ENCODE results near the gene ADK. TPM values are rescaled to one million over a fixed set of nuclear protein-coding genes. Genes with fewer than 3 reads are reported as not detected.

Gene ADK
- polyA plus RNA-seq, 1 donor (not counting 4 experiments of a cell fraction or from before 2014, with no cell fraction given): 139 TPM

GRCh38 chr10:74330646-74331045 is 179.6 kb downstream of the ADK start:
- Histone ChIP-seq H3K9me1 (ENCODE audit: control insufficient read depth, extremely low read depth, insufficient read depth, low read length) (no peaks in the 10 kb centered on the region), H3K27ac (ENCODE audit: control insufficient read depth, insufficient read depth, low read length) (no peak overlapping the region), H3K36me3 (ENCODE audit: control insufficient read depth in 2 of 2, extremely low read depth in 1 of 2, insufficient read depth in 2 of 2, low read length in 2 of 2) (peaks cover 5 to 7% of the 10 kb centered on the region in 2 experiments), H3K9me3 (ENCODE audit: control insufficient read depth, low read depth, low read length) (no peaks in the 10 kb centered on the region), H3K4me1 (ENCODE audit: control insufficient read depth, extremely low read depth, insufficient read depth, low read length) (peaks cover 12% of the 10 kb centered on the region), H3K27me3 (ENCODE audit: control insufficient read depth, extremely low read depth, insufficient read depth, low read length) (no peaks in the 10 kb centered on the region), H2AFZ (ENCODE audit: control insufficient read depth, low read length) (no peak overlapping the region), H3K79me2 (ENCODE audit: control insufficient read depth, insufficient read depth, low read length) (peaks cover 36% of the 10 kb centered on the region), H4K20me1 (ENCODE audit: control insufficient read depth, extremely low read depth, insufficient read depth, low read length) (no peaks in the 10 kb centered on the region), H3K4me3 (ENCODE audit: control insufficient read depth in 2 of 3, extremely low read depth in 1 of 3, insufficient read depth in 2 of 3, low read depth in 1 of 3, low read length in 3 of 3) (no peak overlapping the region), H3K9ac (ENCODE audit: control insufficient read depth, extremely low read depth, insufficient read depth, low read length) (no peak overlapping the region), H3K4me2 (ENCODE audit: control insufficient read depth, extremely low read depth, insufficient read depth, low read depth, low read length) (no peak overlapping the region)
- dilution Hi-C loops (cut with MboI; ENCODE audit: extremely low pct_ligation_motif_present, low sequenced_read_pairs): no loop called here
- TF ChIP-seq CTCF (optimal IDR thresholded peaks at IDR 0.05 in 1 of 3, IDR thresholded peaks at IDR 0.05 in 1 of 3, conservative IDR thresholded peaks at IDR 0.05 in 1 of 3; ENCODE audit: extremely low read depth in 1 of 3, insufficient read depth in 2 of 3, low read length in 3 of 3): no peak
- no peak for TF ChIP-seq EZH2 (IDR thresholded peaks at IDR 0.05; ENCODE audit: low read length)
- DNase-seq (ENCODE audit: low read depth, low spot score): no peak
- FAIRE-seq: no peak

GRCh38 chr10:74332398-74332797 is 181.4 kb downstream of the ADK start:
- Histone ChIP-seq H2AFZ (ENCODE audit: control insufficient read depth, low read length) (no peak overlapping the region), H3K36me3 (ENCODE audit: control insufficient read depth in 2 of 2, extremely low read depth in 1 of 2, insufficient read depth in 2 of 2, low read length in 2 of 2) (peaks cover 5 to 7% of the 10 kb centered on the region in 2 experiments), H3K4me1 (ENCODE audit: control insufficient read depth, extremely low read depth, insufficient read depth, low read length) (peaks cover 21% of the 10 kb centered on the region), H3K4me3 (ENCODE audit: control insufficient read depth in 2 of 3, extremely low read depth in 1 of 3, insufficient read depth in 2 of 3, low read depth in 1 of 3, low read length in 3 of 3) (no peak overlapping the region), H3K79me2 (ENCODE audit: control insufficient read depth, insufficient read depth, low read length) (peaks cover 24% of the 10 kb centered on the region), H3K4me2 (ENCODE audit: control insufficient read depth, extremely low read depth, insufficient read depth, low read depth, low read length) (no peak overlapping the region), H3K9me1 (ENCODE audit: control insufficient read depth, extremely low read depth, insufficient read depth, low read length) (no peaks in the 10 kb centered on the region), H4K20me1 (ENCODE audit: control insufficient read depth, extremely low read depth, insufficient read depth, low read length) (no peaks in the 10 kb centered on the region), H3K9me3 (ENCODE audit: control insufficient read depth, low read depth, low read length) (no peaks in the 10 kb centered on the region), H3K27ac (ENCODE audit: control insufficient read depth, insufficient read depth, low read length) (no peak overlapping the region), H3K9ac (ENCODE audit: control insufficient read depth, extremely low read depth, insufficient read depth, low read length) (no peak overlapping the region), H3K27me3 (ENCODE audit: control insufficient read depth, extremely low read depth, insufficient read depth, low read length) (no peaks in the 10 kb centered on the region)
- DNase-seq (ENCODE audit: low read depth, low spot score) (no peak), FAIRE-seq (no peak)
- dilution Hi-C loops (cut with MboI; ENCODE audit: extremely low pct_ligation_motif_present, low sequenced_read_pairs): no loop called here
- no peak for TF ChIP-seq CTCF (optimal IDR thresholded peaks at IDR 0.05 in 1 of 3, IDR thresholded peaks at IDR 0.05 in 1 of 3, conservative IDR thresholded peaks at IDR 0.05 in 1 of 3; ENCODE audit: extremely low read depth in 1 of 3, insufficient read depth in 2 of 3, low read length in 3 of 3)
- no peak for TF ChIP-seq EZH2 (IDR thresholded peaks at IDR 0.05; ENCODE audit: low read length)
